NCI-H748 (cell line): Measurements from ENCODE around the gene MRM1.
"Not testable (repeated sequence)": the region's sequence is repeated elsewhere in the genome, so short reads cannot be mapped to it uniquely, and the experiment has no call there.

Source experiments
- DNase-seq: peaks from one replicate; lab custom pipeline; 2025; ENCODE audit not compliant: unreplicated experiment; lab: John Stamatoyannopoulos, UW

Gene MRM1

DNA sequence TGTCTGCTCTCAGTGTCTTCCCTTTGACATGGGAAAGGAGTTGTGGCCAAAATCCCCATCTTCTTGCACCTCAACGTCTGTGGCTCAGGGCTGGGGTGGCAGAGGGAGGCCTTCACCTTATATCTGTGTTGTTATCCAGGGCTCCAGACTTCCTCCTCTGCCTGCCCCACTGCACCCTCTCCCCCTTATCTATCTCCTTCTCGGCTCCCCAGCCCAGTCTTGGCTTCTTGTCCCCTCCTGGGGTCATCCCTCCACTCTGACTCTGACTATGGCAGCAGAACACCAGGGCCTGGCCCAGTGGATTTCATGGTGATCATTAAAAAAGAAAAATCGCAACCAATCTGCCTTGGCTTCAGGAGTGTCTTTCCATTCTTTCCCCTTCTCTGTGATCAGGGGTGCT lies 918 bp upstream of the MRM1 start:
- DNase-seq = no peak

GRCh38 chr17:36600936-36601302 lies 464 bp upstream of the MRM1 start:
- DNase-seq = no peak

DNA sequence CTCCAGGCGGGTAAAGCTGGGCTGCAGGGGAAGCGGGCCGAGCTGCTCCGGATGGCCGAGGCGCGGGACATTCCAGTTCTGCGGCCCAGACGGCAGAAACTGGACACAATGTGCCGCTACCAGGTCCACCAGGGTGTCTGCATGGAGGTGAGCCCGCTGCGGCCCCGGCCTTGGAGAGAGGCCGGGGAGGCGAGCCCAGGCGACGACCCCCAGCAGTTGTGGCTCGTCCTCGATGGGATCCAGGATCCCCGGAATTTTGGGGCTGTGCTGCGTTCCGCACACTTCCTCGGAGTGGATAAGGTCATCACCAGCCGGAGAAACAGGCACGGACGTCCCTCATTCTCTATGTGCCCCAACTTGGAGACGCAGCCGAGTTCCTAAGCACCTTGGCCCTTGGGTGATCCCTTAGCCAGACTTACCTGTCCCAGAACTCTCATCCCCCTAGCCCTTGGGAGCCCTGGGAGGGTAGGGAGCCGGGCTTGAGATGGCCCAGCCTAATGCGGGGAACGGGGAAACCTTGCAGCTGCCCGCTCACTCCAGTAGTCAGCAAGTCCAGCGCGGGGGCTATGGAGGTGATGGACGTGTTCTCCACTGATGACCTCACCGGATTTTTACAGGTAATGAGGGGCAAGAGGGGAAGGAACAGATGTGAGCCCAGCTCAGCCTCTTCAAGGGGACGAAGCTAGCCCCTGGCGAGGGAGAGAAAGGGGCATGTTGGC lies 806 bp downstream of the MRM1 start:
- peak; percentile 55 for DNase-seq

DNA sequence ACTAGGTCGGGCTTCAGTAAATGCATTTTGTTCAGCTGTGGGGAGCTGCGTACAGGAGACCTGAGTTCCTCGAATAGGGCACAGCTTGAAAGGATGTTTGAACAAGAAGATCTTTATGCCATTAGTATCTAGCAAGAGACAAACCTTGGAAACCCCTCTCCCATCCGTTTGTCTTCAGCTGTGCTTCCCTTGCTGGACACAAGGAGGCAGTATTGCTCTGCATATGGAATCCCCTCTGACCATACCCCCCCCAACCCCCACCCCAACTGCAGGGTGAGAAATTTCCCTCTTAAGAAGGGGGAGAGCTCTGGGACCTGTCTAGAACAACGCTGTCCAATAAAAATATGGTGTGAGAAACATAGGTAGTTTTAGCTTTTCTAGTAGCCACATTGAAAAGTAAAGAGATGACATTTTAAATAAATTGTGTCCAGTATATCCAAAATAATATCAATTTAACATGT lies 1.6 kb downstream of the MRM1 start:
- peak; percentile 80 for DNase-seq

DNA sequence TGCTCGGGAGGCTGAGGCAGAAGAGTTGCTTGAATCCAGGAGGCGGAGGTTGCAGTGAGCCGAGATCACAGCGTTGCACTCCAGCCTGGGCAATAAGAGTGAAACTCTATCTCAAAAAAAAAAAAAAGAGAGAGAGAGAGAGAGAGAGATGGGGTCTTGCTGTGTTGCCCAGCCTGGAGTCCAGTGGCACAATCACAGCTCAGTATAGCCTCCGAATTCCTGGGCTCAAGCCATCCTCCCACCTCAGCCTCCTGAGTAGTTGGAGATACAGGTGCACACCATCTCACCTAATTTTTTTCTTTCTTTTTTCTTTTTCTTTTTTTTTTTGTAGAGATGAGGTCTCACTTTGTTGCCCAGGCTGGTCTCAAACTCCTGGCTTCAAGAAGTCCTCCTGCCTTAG lies 3.6 kb downstream of the MRM1 start:
- not testable (repeated sequence) for DNase-seq

GRCh38 chr17:36608280-36608679 lies 6.9 kb downstream of the MRM1 start:
- DNase-seq = peak; percentile 31

GRCh38 chr17:36608794-36609497 lies 7.6 kb downstream of the MRM1 start:
- DNase-seq = peak; percentile 91

GRCh38 chr17:36609498-36609862 lies 8.1 kb downstream of the MRM1 start:
- DNase-seq = no peak

DNA sequence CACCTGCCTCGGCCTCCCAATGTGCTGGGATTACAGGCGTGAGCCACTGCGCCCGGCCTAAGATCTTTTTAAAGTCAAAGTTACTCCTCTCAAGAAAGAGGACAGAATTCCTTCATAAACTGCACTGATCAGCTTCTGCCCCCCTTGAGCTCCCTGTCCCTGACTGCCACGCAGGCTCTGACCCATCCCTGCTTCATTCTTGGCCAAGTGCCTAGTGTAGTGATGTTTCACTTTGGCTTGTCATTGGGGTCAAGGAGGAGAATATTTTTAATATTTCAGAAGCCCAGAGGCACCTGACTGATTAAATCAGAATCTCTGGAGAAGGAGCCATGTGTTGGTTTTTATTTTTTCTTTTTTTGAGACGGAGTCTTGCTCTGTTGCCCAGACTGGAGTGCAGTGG lies 9.1 kb downstream of the MRM1 start:
- no peak for DNase-seq

GRCh38 chr17:36611345-36612072 lies 10.1 kb downstream of the MRM1 start:
- DNase-seq = no peak

GRCh38 chr17:36612323-36612722 lies 10.9 kb downstream of the MRM1 start:
- no peak for DNase-seq

DNA sequence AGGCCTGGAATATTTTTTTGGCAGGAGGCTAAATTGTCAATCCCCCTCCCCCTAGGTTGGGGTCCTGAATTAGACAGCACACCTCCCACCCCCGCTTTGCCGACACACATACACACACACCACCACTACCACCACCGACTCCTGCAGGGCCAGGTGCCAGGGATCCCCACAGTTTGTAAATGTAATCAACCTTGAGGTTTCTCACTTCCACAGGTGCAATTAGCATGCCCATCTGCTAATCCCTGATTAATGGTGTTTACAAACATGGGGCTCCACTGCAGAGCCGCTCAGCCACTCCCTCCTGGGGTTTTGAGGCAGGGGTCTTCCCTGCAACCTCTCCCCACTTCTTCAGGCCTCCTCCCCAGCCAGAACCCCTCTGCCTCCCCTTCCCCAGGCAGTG lies 11.8 kb downstream of the MRM1 start:
- DNase-seq = peak; percentile 40

DNA sequence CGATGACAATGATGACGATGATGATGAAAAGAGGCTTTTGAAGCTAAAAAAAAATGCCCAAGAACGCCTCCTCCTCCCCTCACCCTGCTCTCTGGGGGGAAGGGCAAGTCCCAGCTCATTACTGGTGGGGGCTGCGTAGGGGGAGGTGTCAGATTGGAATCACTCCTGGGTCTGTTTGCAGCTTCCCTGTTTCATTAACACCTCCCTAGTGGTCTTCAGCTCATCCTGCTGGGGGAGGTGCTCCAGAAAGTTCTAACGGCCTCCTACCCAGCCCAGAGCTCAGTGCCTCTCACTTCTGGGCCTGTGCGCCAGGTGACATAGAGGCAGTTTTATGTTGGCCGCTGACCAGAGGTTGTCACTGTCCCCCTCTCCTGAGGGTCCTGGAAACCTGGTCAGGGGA lies 12.7 kb downstream of the MRM1 start:
- no peak for DNase-seq

DNA sequence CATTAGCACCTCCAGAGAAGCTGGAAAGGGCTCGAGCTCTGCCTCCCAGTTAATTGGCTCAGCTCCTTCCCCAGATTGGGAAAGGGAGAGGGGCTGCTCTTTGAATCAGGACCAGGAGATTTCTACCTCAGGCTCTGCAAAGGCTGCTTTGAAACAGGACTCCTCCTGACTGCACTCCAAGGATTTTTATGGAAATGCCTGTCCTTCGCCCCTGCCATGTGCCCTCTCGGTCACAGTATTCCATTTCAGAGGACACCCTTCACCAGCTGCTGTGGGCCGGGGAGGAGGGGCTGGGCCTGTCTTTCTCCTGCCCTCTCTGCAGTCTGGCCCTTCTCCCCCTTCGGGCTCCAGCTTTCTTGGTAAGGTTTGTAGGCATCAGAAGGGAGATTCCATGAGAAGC lies 13.6 kb downstream of the MRM1 start:
- no peak for DNase-seq

- no peak for DNase-seq
Observed at GRCh38 chr17:36616061-36617029, 15.0 kb downstream of the MRM1 start.

GRCh38 chr17:36617773-36618172 lies 16.4 kb downstream of the MRM1 start:
- no peak for DNase-seq

DNA sequence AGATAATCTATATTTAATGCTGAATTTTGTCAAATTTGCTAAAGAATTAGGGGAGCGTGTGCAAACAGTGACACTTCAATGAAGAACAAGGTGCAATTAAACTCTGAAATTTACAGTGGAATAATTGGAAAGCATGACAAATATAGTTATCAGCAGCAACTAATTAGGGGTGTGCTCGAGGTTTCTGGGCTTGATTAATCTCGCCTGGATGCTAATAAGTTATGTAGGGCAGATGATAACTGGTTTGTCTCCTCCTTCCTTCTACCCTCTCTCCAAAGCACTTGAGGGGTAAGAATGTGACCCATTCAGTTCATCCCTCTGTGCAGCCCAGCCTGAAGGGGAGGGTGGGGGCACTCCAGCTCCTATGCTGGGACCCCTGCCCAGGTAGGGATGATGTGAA lies 21.9 kb downstream of the MRM1 start:
- DNase-seq = peak; percentile 45

DNA sequence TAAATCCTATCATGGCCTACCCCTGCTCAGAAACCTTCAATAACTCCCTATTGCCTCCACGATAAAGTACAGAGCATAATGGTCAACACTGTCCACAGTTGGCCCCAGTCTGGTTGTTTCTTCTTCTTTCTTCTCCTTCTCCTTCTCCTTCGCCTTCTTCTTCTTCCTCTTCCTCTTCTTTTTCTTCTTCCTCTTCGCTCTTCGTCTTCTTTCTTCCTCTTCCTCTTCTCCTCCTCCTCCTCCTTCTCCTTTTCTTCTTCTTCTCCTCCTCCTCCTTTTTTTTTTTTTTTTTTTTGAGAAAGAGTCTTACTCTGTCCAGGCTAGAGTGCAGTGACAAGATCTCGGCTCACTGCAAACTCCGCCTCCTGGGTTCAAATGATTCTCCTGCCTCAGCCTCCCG lies 23.8 kb downstream of the MRM1 start:
- no peak for DNase-seq

- peak; percentile 97 for DNase-seq
Observed at GRCh38 chr17:36627101-36627500, 25.7 kb downstream of the MRM1 start.

GRCh38 chr17:36628576-36628975 lies 27.2 kb downstream of the MRM1 start:
- DNase-seq = no peak

DNA sequence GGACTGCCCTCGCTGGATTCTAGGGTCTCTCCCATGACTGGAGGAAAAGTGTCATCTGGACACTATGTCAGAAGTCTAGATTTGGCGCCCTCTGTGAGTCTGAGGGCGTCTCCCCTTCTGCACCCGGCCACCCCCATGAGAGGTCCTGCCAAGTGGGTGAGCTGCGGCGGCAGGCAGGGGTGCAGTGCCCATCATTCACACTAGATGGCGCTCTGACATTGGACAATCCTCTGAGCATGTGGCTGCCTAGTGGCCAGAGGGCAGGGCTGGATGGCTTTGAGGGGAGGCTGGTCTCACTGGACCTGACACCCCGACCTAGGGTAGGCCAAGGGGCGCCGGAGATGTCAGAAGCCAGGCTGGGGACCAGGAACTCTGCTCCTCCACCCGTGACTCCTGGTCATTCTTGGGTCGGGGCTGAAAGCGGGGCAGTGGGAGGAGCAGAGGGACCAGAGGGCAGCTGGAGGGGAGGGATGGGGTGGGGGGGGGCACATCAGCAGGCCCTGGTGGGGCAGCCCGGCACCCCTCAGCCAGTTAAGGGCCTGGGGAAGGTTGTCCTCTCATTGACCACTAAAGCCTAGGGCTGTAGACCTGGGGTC lies 28.0 kb downstream of the MRM1 start:
- peak; percentile 72 for DNase-seq
